Progenitor cell of endocrine pancreas (in vitro differentiated cells): Measurements from ENCODE around the gene GPR176. TPM values are rescaled to one million over a fixed set of nuclear protein-coding genes. Genes with fewer than 3 reads are reported as not detected.
A peak's percentile ranks its signal among the peaks of the same experiment; 100 is the strongest.

Experiments used
- DNase-seq: peaks from one replicate; pipeline ENCODE4 v3.0.0; 2021; ENCODE audit warnings: low spot score; ENCODE audit not compliant: unreplicated experiment
- H3K27ac Mint-ChIP-seq: 2 replicates; pipeline ENCODE4 v1.8.0; 2021; ENCODE audit warnings: mild to moderate bottlenecking, moderate library complexity, mixed read lengths
- H3K27me3 Mint-ChIP-seq: 2 replicates; pipeline ENCODE4 v1.8.0; 2021; ENCODE audit warnings: mixed read lengths
- H3K36me3 Mint-ChIP-seq: 2 replicates; pipeline ENCODE4 v1.8.0; 2022; ENCODE audit warnings: mixed read lengths; ENCODE audit not compliant: insufficient read depth
- H3K4me1 Mint-ChIP-seq: 2 replicates; pipeline ENCODE4 v1.8.0; 2021; ENCODE audit warnings: low read depth, mixed read lengths
- H3K4me3 Mint-ChIP-seq: 2 replicates; pipeline ENCODE4 v1.8.0; 2021; ENCODE audit warnings: low read depth, mild to moderate bottlenecking, moderate library complexity, mixed read lengths
- H3K9me3 Mint-ChIP-seq: 2 replicates; pipeline ENCODE4 v1.8.0; 2021; ENCODE audit warnings: low read depth, mixed read lengths
- CTCF ChIP-seq: fragments of 200-600 bp; sonication (generic); IDR thresholded peaks from one replicate; pipeline ENCODE4 v1.5.0; 2021; ENCODE audit warnings: antibody characterized with exemption, mild to moderate bottlenecking; ENCODE audit not compliant: unreplicated experiment
- total RNA-seq: library from RNA; stranded (reverse); gene quantifications from 2 replicates; pipeline ENCODE4 v1.2.1, GENCODE V29; 2021

GPR176 gene
- total RNA-seq, 1 donor from 2014 or later, result 1.0 TPM

- Mint-ChIP-seq H3K4me3 (no peak overlapping the region), H3K4me1 (peaks cover 26% of the 10 kb centered on the region), H3K9me3 (no peaks in the 10 kb centered on the region), H3K36me3 (peaks cover 22% of the 10 kb centered on the region), H3K27ac (no peak overlapping the region), H3K27me3 (no peaks in the 10 kb centered on the region)
- no peak for DNase-seq
- no peak for TF ChIP-seq CTCF
These were observed 31.5 kb upstream of the GPR176 start for GRCh38 chr15:39951561-39951960.

- Mint-ChIP-seq H3K9me3 (no peaks in the 10 kb centered on the region), H3K27me3 (no peaks in the 10 kb centered on the region), H3K4me1 (peaks cover 23% of the 10 kb centered on the region), H3K36me3 (peaks cover 29% of the 10 kb centered on the region), H3K4me3 (no peak overlapping the region), H3K27ac (no peak overlapping the region)
- DNase-seq, result no peak
- no peak for TF ChIP-seq CTCF
These were observed 28.8 kb upstream of the GPR176 start for GRCh38 chr15:39948817-39949216.

DNA sequence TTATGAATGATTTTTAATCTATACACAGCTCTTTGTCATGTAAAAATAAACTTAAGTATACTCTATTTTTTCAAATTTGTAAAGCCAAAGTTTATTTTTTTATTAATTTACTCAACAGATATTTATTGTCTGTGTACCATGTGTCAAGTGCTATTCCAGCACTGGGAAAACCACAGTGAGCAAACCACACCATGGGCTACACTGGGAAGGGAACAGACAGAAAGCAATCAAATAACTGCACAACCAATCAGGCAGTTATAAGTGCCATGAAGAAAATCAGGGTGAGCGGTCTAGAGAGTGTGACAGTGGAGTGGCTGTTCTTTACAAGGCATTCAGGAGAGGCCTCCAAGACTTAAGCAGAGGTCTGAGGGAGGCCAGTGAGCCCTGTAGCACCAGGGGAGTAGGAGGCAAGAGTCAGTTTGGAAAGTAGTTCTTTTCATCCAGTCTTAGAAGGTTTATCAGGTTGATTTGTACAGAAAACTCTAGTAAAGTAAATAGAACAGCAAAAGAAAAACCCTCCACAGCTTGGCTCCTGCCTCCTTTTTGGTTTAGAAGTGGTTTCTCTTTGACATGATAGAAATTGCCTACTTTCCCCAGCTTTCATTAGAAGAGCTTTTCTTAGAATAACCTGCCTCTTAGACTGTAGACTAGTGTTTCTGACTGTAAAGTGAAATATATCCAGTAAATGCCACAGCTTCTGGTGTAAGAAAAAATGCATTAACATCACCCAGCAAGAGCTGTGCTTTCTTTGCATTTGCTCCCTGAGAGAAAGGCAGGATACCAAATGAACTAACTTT, 27.5 kb upstream of the GPR176 start:
- no peaks in the 10 kb centered on the region for H3K27me3 Mint-ChIP-seq
- H3K4me1 Mint-ChIP-seq, result peaks cover 18% of the 10 kb centered on the region
- H3K27ac Mint-ChIP-seq, result peak overlapping the region; percentile 66
- H3K4me3 Mint-ChIP-seq, result no peak overlapping the region
- DNase-seq, result no peak
- peaks cover 31% of the 10 kb centered on the region for H3K36me3 Mint-ChIP-seq
- TF ChIP-seq CTCF, result no peak
- no peaks in the 10 kb centered on the region for H3K9me3 Mint-ChIP-seq

DNA sequence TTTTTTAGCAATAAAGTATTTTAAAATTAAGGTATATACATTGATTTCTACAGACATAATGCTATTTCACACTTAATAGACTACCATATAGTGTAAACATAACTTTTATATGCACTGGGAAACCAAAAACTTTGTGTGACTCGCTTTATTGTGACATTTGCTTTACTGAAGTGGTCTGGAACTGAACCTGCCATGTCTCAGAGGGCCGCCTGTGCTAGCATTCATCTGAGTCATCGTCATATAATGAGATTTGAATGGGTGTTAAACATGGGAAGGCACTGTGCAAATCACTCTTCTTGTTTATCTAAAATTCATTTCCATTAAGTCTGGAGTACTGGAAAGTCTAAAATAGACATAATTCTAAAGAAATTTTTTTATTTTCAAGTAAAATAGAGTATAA, 26.8 kb upstream of the GPR176 start:
- H3K36me3 Mint-ChIP-seq, result peaks cover 31% of the 10 kb centered on the region
- no peaks in the 10 kb centered on the region for H3K9me3 Mint-ChIP-seq
- no peak overlapping the region for H3K27ac Mint-ChIP-seq
- peaks cover 18% of the 10 kb centered on the region for H3K4me1 Mint-ChIP-seq
- no peaks in the 10 kb centered on the region for H3K27me3 Mint-ChIP-seq
- no peak for DNase-seq
- H3K4me3 Mint-ChIP-seq, result no peak overlapping the region
- TF ChIP-seq CTCF, result no peak

- TF ChIP-seq CTCF, result no peak
- Mint-ChIP-seq H3K36me3 (peaks cover 27% of the 10 kb centered on the region), H3K9me3 (no peaks in the 10 kb centered on the region), H3K27me3 (no peaks in the 10 kb centered on the region), H3K27ac (no peak overlapping the region), H3K4me1 (peaks cover 18% of the 10 kb centered on the region), H3K4me3 (no peak overlapping the region)
- no peak for DNase-seq
These were observed 24.7 kb upstream of the GPR176 start for GRCh38 chr15:39944726-39945125.
